ENCODE measurements around the gene SIAH2. TPM values are rescaled to one million over a fixed set of nuclear protein-coding genes. Genes with fewer than 3 reads are reported as not detected.

Gene SIAH2
- total RNA-seq, 4 donors from 2014 or later, result 25.3 to 37.9 (median 28.0) TPM

- no peak for TF ChIP-seq CTCF (IDR thresholded peaks at IDR 0.05; ENCODE audit: low read depth)
These were observed 16.0 kb downstream of the SIAH2 start for GRCh38 chr3:150746791-150747590.

GRCh38 chr3:150745832-150746231 is 17.1 kb downstream of the SIAH2 start:
- TF ChIP-seq CTCF (IDR thresholded peaks at IDR 0.05; ENCODE audit: low read depth), result no peak

- TF ChIP-seq CTCF (IDR thresholded peaks at IDR 0.05; ENCODE audit: low read depth), result no peak
These were observed 18.1 kb downstream of the SIAH2 start for GRCh38 chr3:150744919-150745211.

GRCh38 chr3:150744041-150744918 is 18.7 kb downstream of the SIAH2 start:
- no peak for TF ChIP-seq CTCF (IDR thresholded peaks at IDR 0.05; ENCODE audit: low read depth)

- TF ChIP-seq CTCF (IDR thresholded peaks at IDR 0.05; ENCODE audit: low read depth), result no peak
These were observed 19.5 kb downstream of the SIAH2 start for GRCh38 chr3:150743508-150743907.

- no peak for TF ChIP-seq CTCF (IDR thresholded peaks at IDR 0.05; ENCODE audit: low read depth)
These were observed 20.3 kb downstream of the SIAH2 start for GRCh38 chr3:150742679-150743078.

- TF ChIP-seq CTCF (IDR thresholded peaks at IDR 0.05; ENCODE audit: low read depth), result no peak
These were observed 20.8 kb downstream of the SIAH2 start for GRCh38 chr3:150742141-150742523.

All from subcutaneous adipose tissue (tissue), 4 donors.